Lung (tissue), 12 donors: ENCODE results near the gene STRA6. TPM values are rescaled to one million over a fixed set of nuclear protein-coding genes. Genes with fewer than 3 reads are reported as not detected.

Experiments used
- ATAC-seq: fragments of 200-7000 bp; cut with Tn5 transposase; one replicate; pipeline ENCODE4 v1.9.1; 2020; ENCODE audit warnings: moderate number of reproducible peaks; ENCODE audit not compliant: insufficient read depth, low FRiP score
- DNase-seq, 3 donors: peaks; one replicate each; pipeline ENCODE4 v3.0.0-alpha.2; 2013 to 2017
- H3K27ac ChIP-seq, 2 donors: one replicate each; pipeline ENCODE4 v1.5.1; 2013; ENCODE audit warnings: mild to moderate bottlenecking in 2 of 2, moderate library complexity in 2 of 2, control low read depth in 1 of 2, inconsistent platforms in 1 of 2, low read depth in 1 of 2, low read length in 1 of 2
- H3K27me3 ChIP-seq, 3 donors: one replicate each; pipeline ENCODE4 v1.5.1; 2013; ENCODE audit warnings: low read length in 2 of 3; ENCODE audit not compliant: control insufficient read depth in 3 of 3, insufficient read depth in 3 of 3
- H3K36me3 ChIP-seq, 4 donors: one replicate each; pipeline ENCODE4 v1.5.1; 2013; ENCODE audit warnings: low read length in 4 of 4, mild to moderate bottlenecking in 1 of 4, moderate library complexity in 1 of 4; ENCODE audit not compliant: control insufficient read depth in 4 of 4, insufficient read depth in 4 of 4
- H3K4me1 ChIP-seq, 5 donors: one replicate each; pipeline ENCODE4 v1.5.1; 2013; ENCODE audit warnings: low read length in 5 of 5, mild to moderate bottlenecking in 2 of 5, moderate library complexity in 1 of 5; ENCODE audit not compliant: control insufficient read depth in 5 of 5, insufficient read depth in 5 of 5
- H3K4me3 ChIP-seq: one replicate; pipeline ENCODE4 v1.5.1; 2013; ENCODE audit warnings: mild to moderate bottlenecking, control low read depth, moderate library complexity
- H3K9ac ChIP-seq, 2 donors: one replicate each; pipeline ENCODE4 v1.5.1; 2013; ENCODE audit warnings: low read length in 2 of 2, control low read depth in 1 of 2; ENCODE audit not compliant: insufficient read depth in 1 of 2
- H3K9me3 ChIP-seq, 4 donors: one replicate each; pipeline ENCODE4 v1.5.1; 2013; ENCODE audit warnings: low read length in 3 of 4, mild to moderate bottlenecking in 1 of 4, moderate library complexity in 1 of 4; ENCODE audit not compliant: control insufficient read depth in 4 of 4, insufficient read depth in 3 of 4
- WGBS, 2 donors: extraction: QIAGEN DNeasy Blood & Tissue Kit; methylation state at CpG; one replicate each; pipeline ENCODE4 v1.1.7; 2013; 5-methylcytosine and 5-hydroxymethylcytosine counted together
- polyA plus RNA-seq, 2 donors: library from polyadenylated mRNA; stranded (reverse); fragments of 200-250 nt; gene quantifications; one replicate each; pipeline ENCODE4 v1.2.1, GENCODE V29; 2013
- total RNA-seq, 2 donors: library from RNA; depleted of rRNA in 1 of 2; stranded (reverse); fragments of >200 nt in 1 of 2; gene quantifications; one replicate each; pipeline ENCODE4 v1.2.1, GENCODE V29; 2014 to 2021
- TF ChIP-seq, protein P1 (sequence below): IDR thresholded peaks from 2 replicates; pipeline ENCODE4 v1.5.1; 2012; ENCODE audit warnings: mild to moderate bottlenecking; ENCODE audit errors: control extremely low read depth, extremely low read depth
- donor health status: control.
- donor health status: control.
- donor health status: Bipolar disorder and iron deficiency.
- donor health status: healthy.
- donor health status: DM: yes; HTN: yes; CAD: no.

Gene STRA6
- total and polyA plus RNA-seq, 4 donors, result 0.40 to 2.6 (median 0.78) TPM

DNA sequence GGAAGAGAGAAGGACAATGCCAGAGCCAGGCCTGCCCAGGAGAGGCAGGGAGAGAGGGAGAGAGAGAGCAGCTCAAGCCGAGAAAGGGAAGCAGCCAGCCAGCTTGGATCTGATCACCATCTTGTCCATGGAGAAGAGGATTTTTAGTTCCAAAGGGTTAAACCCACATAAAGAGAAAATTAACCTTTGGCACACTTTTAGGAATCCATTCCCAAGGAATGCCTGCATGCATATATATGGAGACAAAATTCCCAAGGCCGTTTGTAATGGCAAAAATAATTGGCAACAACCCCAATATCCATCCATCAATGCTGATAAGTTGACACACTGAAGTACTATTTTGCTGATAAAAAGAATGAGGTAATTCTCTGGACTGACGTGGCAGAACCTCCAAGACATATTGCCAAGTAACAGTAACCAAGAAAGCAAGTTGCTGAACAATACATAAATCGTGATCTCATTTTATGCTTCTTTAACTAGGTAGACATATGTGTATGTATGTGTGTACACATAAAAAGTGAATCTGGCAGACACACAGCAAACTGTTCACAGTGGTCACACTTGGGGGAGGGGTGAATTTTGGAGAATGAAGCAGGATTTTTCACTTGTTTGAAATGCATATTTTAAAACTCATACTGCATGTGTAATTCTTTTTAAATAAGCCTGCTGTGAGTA is 7.5 kb upstream of the STRA6 start:
- ATAC-seq (no peak), DNase-seq (peak in 2 of 3 donors; percentile 78 to 84)
- 43 to 64% methylated on average over 4 of the region's 4 CpGs for WGBS, 2 donors
- no peak overlapping the region for H3K27ac ChIP-seq
- no peaks in the 10 kb centered on the region for H3K27me3 ChIP-seq
- no peaks in the 10 kb centered on the region for H3K36me3 ChIP-seq
- TF ChIP-seq, protein P1, sequence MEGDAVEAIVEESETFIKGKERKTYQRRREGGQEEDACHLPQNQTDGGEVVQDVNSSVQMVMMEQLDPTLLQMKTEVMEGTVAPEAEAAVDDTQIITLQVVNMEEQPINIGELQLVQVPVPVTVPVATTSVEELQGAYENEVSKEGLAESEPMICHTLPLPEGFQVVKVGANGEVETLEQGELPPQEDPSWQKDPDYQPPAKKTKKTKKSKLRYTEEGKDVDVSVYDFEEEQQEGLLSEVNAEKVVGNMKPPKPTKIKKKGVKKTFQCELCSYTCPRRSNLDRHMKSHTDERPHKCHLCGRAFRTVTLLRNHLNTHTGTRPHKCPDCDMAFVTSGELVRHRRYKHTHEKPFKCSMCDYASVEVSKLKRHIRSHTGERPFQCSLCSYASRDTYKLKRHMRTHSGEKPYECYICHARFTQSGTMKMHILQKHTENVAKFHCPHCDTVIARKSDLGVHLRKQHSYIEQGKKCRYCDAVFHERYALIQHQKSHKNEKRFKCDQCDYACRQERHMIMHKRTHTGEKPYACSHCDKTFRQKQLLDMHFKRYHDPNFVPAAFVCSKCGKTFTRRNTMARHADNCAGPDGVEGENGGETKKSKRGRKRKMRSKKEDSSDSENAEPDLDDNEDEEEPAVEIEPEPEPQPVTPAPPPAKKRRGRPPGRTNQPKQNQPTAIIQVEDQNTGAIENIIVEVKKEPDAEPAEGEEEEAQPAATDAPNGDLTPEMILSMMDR, result no peak
- no peak overlapping the region for H3K4me3 ChIP-seq
- H3K9me3 ChIP-seq, result no peaks in the 10 kb centered on the region
- no peak overlapping the region for H3K9ac ChIP-seq
- H3K4me1 ChIP-seq, result peaks cover 0 to 53% (median 4%) of the 10 kb centered on the region in 5 donors

DNA sequence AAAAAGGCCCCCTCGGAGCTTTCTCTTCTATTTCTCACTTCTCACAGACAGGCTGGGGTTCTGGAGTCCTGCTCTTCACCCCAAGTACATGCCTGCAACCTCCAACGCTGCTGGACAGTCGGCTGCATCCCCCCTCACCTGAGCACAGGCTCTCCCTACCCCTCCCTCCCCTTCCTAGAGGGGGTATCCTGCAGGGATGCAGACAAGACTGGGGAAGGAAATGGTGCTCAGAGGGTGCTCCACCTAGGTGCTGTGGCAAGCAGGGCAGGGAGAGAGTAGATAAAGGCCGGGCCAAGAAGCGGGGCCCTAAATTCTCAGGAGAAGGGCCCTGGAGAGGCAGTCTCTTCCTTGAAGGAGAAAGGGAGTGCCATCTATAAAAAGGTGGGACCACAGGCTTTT is 7.0 kb upstream of the STRA6 start:
- ATAC-seq, result no peak
- H3K27me3 ChIP-seq, result no peaks in the 10 kb centered on the region
- no peaks in the 10 kb centered on the region for H3K36me3 ChIP-seq
- no peaks in the 10 kb centered on the region for H3K9me3 ChIP-seq
- no peak for DNase-seq
- H3K4me1 ChIP-seq, result peaks cover 0 to 47% (median 0%) of the 10 kb centered on the region in 5 donors
- TF ChIP-seq, protein P1, result no peak
- H3K4me3 ChIP-seq, result no peak overlapping the region
- no peak overlapping the region for H3K9ac ChIP-seq
- no peak overlapping the region for H3K27ac ChIP-seq
- 80% methylated on average over 5 of the region's 5 CpGs for WGBS, 2 donors

DNA sequence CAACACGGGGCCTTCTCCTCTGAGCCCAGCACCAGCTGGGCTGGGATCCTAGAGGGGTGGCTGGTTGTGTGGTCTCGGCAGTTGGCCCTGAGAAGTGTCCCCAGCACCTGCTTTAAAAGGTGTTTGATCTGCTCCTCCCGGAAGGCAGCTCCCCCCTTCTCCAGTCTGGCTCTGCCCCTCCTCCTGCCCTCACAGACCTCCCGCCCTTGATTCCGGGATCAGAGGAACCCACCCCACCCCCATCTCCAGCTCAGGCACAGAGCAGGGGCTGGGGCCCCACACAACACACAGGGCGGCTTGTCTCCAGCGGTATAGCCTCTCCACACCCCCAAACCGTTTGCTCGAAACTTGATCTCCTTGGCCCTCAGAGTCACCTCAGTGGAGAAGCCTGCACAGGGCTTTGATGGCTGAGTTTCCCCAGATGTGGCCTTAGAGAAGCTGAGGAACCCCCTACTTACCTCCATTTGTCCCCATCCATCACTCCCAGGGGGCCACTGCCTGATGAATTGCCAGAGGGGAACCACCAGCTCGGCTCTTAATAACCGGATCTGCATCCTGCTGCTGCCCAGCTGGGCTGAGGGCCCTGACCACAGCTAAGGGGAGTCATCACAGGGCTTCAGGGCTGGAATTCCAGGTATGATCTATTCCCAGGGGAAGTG is 6.4 kb upstream of the STRA6 start:
- ATAC-seq (no peak), DNase-seq (peak; percentile 56 to 76 (median 68))
- WGBS, 2 donors, result 53 to 63% methylated on average over 11 of the region's 11 CpGs
- Histone ChIP-seq H3K4me3 (no peak overlapping the region), H3K9ac (no peak overlapping the region), H3K27me3 (no peaks in the 10 kb centered on the region), H3K4me1 (peaks cover 0 to 47% (median 0%) of the 10 kb centered on the region in 5 donors), H3K9me3 (no peaks in the 10 kb centered on the region), H3K36me3 (no peaks in the 10 kb centered on the region), H3K27ac (no peak overlapping the region)
- TF ChIP-seq, protein P1, result no peak
